Hepatocyte (in vitro differentiated cells): ENCODE results near the gene C1orf74. TPM values are rescaled to one million over a fixed set of nuclear protein-coding genes. Genes with fewer than 3 reads are reported as not detected.

Experiments used
- DNase-seq: peaks from one replicate; pipeline ENCODE4 v3.0.0-alpha.2; 2016; ENCODE audit warnings: low spot score
- H2AFZ ChIP-seq: fragments of 200-600 bp; sonication (generic); 2 replicates; pipeline ENCODE4 v1.6.0; 2016; ENCODE audit warnings: antibody characterized with exemption, mild to moderate bottlenecking
- H3K27ac ChIP-seq: fragments of 200-600 bp; sonication (generic); 2 replicates; pipeline ENCODE4 v1.5.1; 2016; ENCODE audit warnings: mild to moderate bottlenecking
- H3K27me3 ChIP-seq: fragments of 200-600 bp; sonication (generic); 2 replicates; pipeline ENCODE4 v1.6.1; 2016
- H3K36me3 ChIP-seq: fragments of 200-600 bp; sonication (generic); replicated peaks from 2 replicates; pipeline ENCODE4 v1.5.1; 2016; ENCODE audit warnings: low read depth; ENCODE audit not compliant: insufficient read depth
- H3K4me1 ChIP-seq: fragments of 200-600 bp; sonication (generic); 2 replicates; pipeline ENCODE4 v1.5.1; 2016; ENCODE audit warnings: mild to moderate bottlenecking, moderate library complexity; ENCODE audit not compliant: insufficient read depth
- H3K4me2 ChIP-seq: fragments of 200-600 bp; sonication (generic); 2 replicates; pipeline ENCODE4 v1.6.0; 2016
- H3K4me3 ChIP-seq: fragments of 200-600 bp; sonication (generic); 2 replicates; pipeline ENCODE4 v1.5.1; 2016; ENCODE audit warnings: mild to moderate bottlenecking
- H3K79me2 ChIP-seq: fragments of 200-600 bp; sonication (generic); 2 replicates; pipeline ENCODE4 v1.6.0; 2017; ENCODE audit warnings: mild to moderate bottlenecking
- H3K9me2 ChIP-seq: fragments of 200-600 bp; sonication (generic); replicated peaks from 2 replicates; pipeline ENCODE4 v1.6.0; 2017; ENCODE audit warnings: mild to moderate bottlenecking; ENCODE audit not compliant: insufficient read depth
- H3K9me3 ChIP-seq: fragments of 200-600 bp; sonication (generic); 2 replicates; pipeline ENCODE4 v1.5.1; 2016; ENCODE audit warnings: low read depth, mild to moderate bottlenecking
- H4K20me1 ChIP-seq: fragments of 200-600 bp; sonication (generic); 2 replicates; pipeline ENCODE4 v1.6.0; 2016; ENCODE audit warnings: mild to moderate bottlenecking; ENCODE audit not compliant: insufficient read depth, poor library complexity, severe bottlenecking
- EZH2 ChIP-seq: fragments of 200-600 bp; sonication (generic); IDR thresholded peaks from 2 replicates; pipeline ENCODE4 v1.6.1; 2016; ENCODE audit warnings: antibody characterized with exemption, mild to moderate bottlenecking, borderline replicate concordance
- EZH2phosphoT487 ChIP-seq: fragments of 200-600 bp; sonication (generic); IDR thresholded peaks from one replicate; pipeline ENCODE4 v1.6.1; 2018; ENCODE audit warnings: antibody characterized with exemption, mild to moderate bottlenecking, low read depth, moderate library complexity; ENCODE audit not compliant: unreplicated experiment, severe bottlenecking
- WGBS: methylation state at CpG from one replicate; pipeline ENCODE4 v1.1.6; 2016; ENCODE audit warnings: low lambda C conversion rate; ENCODE audit errors: missing lambda C conversion rate; 5-methylcytosine and 5-hydroxymethylcytosine counted together
- polyA plus RNA-seq: library from polyadenylated mRNA; unstranded; fragments of >200 nt; fragmentation: Nextera tagmentation; extraction: Ambion mirVana; gene quantifications from 2 replicates; pipeline ENCODE4 v1.2.1, GENCODE V29; 2016
- total RNA-seq: library from RNA; depleted of rRNA; stranded (reverse); fragments of >200 nt; gene quantifications from 2 replicates; pipeline ENCODE4 v1.2.3, GENCODE V29; 2014
- TF ChIP-seq, protein P1 (sequence below): fragments of 200-600 bp; sonication (generic); IDR thresholded peaks from 2 replicates; pipeline ENCODE4 v1.5.1; 2016; ENCODE audit warnings: antibody characterized with exemption, mild to moderate bottlenecking; ENCODE audit not compliant: poor library complexity

The C1orf74 gene
- total and polyA plus RNA-seq, 2 experiments from 2014 or later = 2.2 to 3.3 TPM

- TF ChIP-seq EZH2 (no peak), EZH2phosphoT487 (no peak)
- TF ChIP-seq, protein P1, sequence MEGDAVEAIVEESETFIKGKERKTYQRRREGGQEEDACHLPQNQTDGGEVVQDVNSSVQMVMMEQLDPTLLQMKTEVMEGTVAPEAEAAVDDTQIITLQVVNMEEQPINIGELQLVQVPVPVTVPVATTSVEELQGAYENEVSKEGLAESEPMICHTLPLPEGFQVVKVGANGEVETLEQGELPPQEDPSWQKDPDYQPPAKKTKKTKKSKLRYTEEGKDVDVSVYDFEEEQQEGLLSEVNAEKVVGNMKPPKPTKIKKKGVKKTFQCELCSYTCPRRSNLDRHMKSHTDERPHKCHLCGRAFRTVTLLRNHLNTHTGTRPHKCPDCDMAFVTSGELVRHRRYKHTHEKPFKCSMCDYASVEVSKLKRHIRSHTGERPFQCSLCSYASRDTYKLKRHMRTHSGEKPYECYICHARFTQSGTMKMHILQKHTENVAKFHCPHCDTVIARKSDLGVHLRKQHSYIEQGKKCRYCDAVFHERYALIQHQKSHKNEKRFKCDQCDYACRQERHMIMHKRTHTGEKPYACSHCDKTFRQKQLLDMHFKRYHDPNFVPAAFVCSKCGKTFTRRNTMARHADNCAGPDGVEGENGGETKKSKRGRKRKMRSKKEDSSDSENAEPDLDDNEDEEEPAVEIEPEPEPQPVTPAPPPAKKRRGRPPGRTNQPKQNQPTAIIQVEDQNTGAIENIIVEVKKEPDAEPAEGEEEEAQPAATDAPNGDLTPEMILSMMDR = no peak
- H3K9me3 ChIP-seq = no peaks in the 10 kb centered on the region
- no peaks in the 10 kb centered on the region for H3K4me1 ChIP-seq
- no peaks in the 10 kb centered on the region for H3K36me3 ChIP-seq
- no peaks in the 10 kb centered on the region for H4K20me1 ChIP-seq
- no peaks in the 10 kb centered on the region for H3K9me2 ChIP-seq
- no peak overlapping the region for H3K4me3 ChIP-seq
- no peak overlapping the region for H3K4me2 ChIP-seq
- no peaks in the 10 kb centered on the region for H3K79me2 ChIP-seq
- no peaks in the 10 kb centered on the region for H3K27me3 ChIP-seq
- 66% methylated on average over 4 of the region's 4 CpGs for WGBS
- no peak overlapping the region for H3K27ac ChIP-seq
- no peak for DNase-seq
- H2AFZ ChIP-seq = no peak overlapping the region
These were observed 35.7 kb downstream of the C1orf74 start for GRCh38 chr1:209748620-209749019.

DNA sequence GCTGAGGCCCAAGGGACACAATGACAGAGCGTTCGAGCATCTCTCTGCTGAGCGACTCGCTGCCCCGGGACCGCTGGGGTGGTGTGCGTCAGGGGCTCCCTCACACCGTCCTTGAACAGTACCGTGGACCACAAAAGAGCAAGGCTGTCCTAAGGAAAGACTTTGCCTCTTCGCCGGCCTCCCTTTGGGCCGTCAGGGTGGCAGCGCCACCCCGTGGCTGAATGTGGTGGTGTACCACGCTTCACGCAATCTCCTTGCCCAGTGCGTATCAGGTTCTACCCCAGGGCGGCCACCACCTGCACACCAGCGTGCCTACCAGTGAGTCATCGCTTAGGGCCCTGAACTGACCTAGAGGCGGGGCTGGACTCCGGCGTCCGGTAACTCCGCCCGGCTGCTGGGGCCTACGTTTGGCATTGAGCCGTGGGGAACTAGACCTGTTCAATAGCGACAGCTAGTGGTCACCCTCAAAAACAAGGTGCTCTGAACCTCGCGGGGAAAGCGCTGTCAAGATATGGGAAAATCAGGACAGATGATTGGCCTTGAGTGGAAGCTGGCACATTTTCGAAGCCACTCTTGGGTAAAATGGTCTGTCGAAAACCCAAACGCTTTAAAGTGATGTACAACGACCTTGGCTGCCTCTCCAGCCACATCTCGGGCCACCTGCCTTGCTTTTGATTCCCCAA is 36.6 kb downstream of the C1orf74 start:
- H3K36me3 ChIP-seq = no peaks in the 10 kb centered on the region
- H3K9me2 ChIP-seq = no peaks in the 10 kb centered on the region
- peak overlapping the region; percentile 34 for H2AFZ ChIP-seq
- H3K27ac ChIP-seq = peak overlapping the region; percentile 22
- WGBS = 10% methylated on average over 37 of the region's 37 CpGs
- H3K4me3 ChIP-seq = no peak overlapping the region
- no peaks in the 10 kb centered on the region for H3K27me3 ChIP-seq
- H3K4me2 ChIP-seq = peak overlapping the region; percentile 68
- TF ChIP-seq EZH2 (no peak), EZH2phosphoT487 (no peak)
- TF ChIP-seq, protein P1 = peak; percentile 99
- peak; percentile 97 for DNase-seq
- no peaks in the 10 kb centered on the region for H3K9me3 ChIP-seq
- H4K20me1 ChIP-seq = no peaks in the 10 kb centered on the region
- no peaks in the 10 kb centered on the region for H3K4me1 ChIP-seq
- H3K79me2 ChIP-seq = no peaks in the 10 kb centered on the region

- H3K4me2 ChIP-seq = no peak overlapping the region
- peak overlapping the region; percentile 22 for H3K27ac ChIP-seq
- no peaks in the 10 kb centered on the region for H3K79me2 ChIP-seq
- H2AFZ ChIP-seq = no peak overlapping the region
- 57% methylated on average over 4 of the region's 4 CpGs for WGBS
- H3K9me3 ChIP-seq = no peaks in the 10 kb centered on the region
- no peaks in the 10 kb centered on the region for H3K27me3 ChIP-seq
- TF ChIP-seq EZH2phosphoT487 (no peak), EZH2 (no peak)
- TF ChIP-seq, protein P1 = no peak
- no peak overlapping the region for H3K4me3 ChIP-seq
- H3K4me1 ChIP-seq = no peaks in the 10 kb centered on the region
- no peaks in the 10 kb centered on the region for H3K36me3 ChIP-seq
- H4K20me1 ChIP-seq = no peaks in the 10 kb centered on the region
- H3K9me2 ChIP-seq = no peaks in the 10 kb centered on the region
- no peak for DNase-seq
These were observed 37.8 kb downstream of the C1orf74 start for GRCh38 chr1:209746451-209747165.
